Upper lobe of left lung (tissue), 6 donors: Measurements from ENCODE around the gene SLC16A8. TPM values are rescaled to one million over a fixed set of nuclear protein-coding genes. Genes with fewer than 3 reads are reported as not detected.

Experiments
- ATAC-seq, 2 donors: fragments of 200-7000 bp; cut with Tn5 transposase; one replicate each; pipeline ENCODE4 v1.9.1; 2022; ENCODE audit warnings: mild to moderate bottlenecking in 2 of 2, moderate library complexity in 2 of 2; ENCODE audit not compliant: low FRiP score in 2 of 2
- DNase-seq, 2 donors: peaks; one replicate each; pipeline ENCODE4 v3.0.0-alpha.2; 2019 to 2020
- H3K27ac ChIP-seq, 4 donors: fragments of 200-600 bp; sonication (generic); one replicate each; pipeline ENCODE4 v1.5.1; 2016 to 2019
- H3K27me3 ChIP-seq, 4 donors: fragments of 200-600 bp; sonication (generic); one replicate each; pipeline ENCODE4 v1.5.1; 2017 to 2019
- H3K36me3 ChIP-seq, 4 donors: fragments of 200-600 bp; sonication (generic); one replicate each; pipeline ENCODE4 v1.5.1; 2016 to 2019
- H3K4me1 ChIP-seq, 4 donors: fragments of 200-600 bp; sonication (generic); one replicate each; pipeline ENCODE4 v1.5.1; 2018 to 2019
- H3K4me3 ChIP-seq, 4 donors: fragments of 200-600 bp; sonication (generic); one replicate each; pipeline ENCODE4 v1.5.1; 2017 to 2019; ENCODE audit warnings: mild to moderate bottlenecking in 2 of 4, moderate library complexity in 1 of 4
- H3K9me3 ChIP-seq, 4 donors: fragments of 200-600 bp; sonication (generic); one replicate each; pipeline ENCODE4 v1.5.1; 2018 to 2019
- EP300 ChIP-seq, 4 donors: sonication (generic); formaldehyde crosslinking; IDR thresholded peaks; one replicate each; pipeline ENCODE4 v1.5.1; 2017; ENCODE audit warnings: antibody characterized with exemption in 4 of 4, control low read depth in 2 of 4
- POLR2A ChIP-seq, 4 donors: fragments of 450-650 bp; IDR thresholded peaks; one replicate each; pipeline ENCODE4 v1.5.1; 2016 to 2017; ENCODE audit warnings: antibody characterized with exemption in 4 of 4, mild to moderate bottlenecking in 2 of 4
- POLR2AphosphoS5 ChIP-seq, 2 donors: sonication (generic); formaldehyde crosslinking; IDR thresholded peaks; one replicate each; pipeline ENCODE4 v1.5.1; 2017; ENCODE audit warnings: antibody characterized with exemption in 2 of 2
- WGBS, 2 donors: methylation state at CpG; one replicate each; pipeline ENCODE4 v1.1.5; 2017 to 2018; 5-methylcytosine and 5-hydroxymethylcytosine counted together
- total RNA-seq, 6 donors: library from RNA; depleted of rRNA in 4 of 6; stranded (reverse); fragments of >200 nt in 4 of 6; gene quantifications; one replicate each; pipeline versions ENCODE4 v1.1.0 to v1.2.1, GENCODE V29; 2016 to 2021
- TF ChIP-seq, protein P1 (sequence below), 6 experiments: fragments of 450-650 bp in 4 of 6; fragments of 200-600 bp in 2 of 6; sonication (generic) in 2 of 6; IDR thresholded peaks; one replicate each; pipeline ENCODE4 v1.5.1; 2016 to 2019; ENCODE audit warnings: antibody characterized with exemption in 6 of 6
- donor health status: DM: no; HTN: no; CAD: no; lungs with moderate emphysema.
- donor health status: DM: no; HTN: yes; CAD: no; lungs with severe emphysema.

The SLC16A8 gene
- total RNA-seq, 6 donors from 2014 or later = 0.26 to 6.3 (median 0.73) TPM; not detected in 2

DNA sequence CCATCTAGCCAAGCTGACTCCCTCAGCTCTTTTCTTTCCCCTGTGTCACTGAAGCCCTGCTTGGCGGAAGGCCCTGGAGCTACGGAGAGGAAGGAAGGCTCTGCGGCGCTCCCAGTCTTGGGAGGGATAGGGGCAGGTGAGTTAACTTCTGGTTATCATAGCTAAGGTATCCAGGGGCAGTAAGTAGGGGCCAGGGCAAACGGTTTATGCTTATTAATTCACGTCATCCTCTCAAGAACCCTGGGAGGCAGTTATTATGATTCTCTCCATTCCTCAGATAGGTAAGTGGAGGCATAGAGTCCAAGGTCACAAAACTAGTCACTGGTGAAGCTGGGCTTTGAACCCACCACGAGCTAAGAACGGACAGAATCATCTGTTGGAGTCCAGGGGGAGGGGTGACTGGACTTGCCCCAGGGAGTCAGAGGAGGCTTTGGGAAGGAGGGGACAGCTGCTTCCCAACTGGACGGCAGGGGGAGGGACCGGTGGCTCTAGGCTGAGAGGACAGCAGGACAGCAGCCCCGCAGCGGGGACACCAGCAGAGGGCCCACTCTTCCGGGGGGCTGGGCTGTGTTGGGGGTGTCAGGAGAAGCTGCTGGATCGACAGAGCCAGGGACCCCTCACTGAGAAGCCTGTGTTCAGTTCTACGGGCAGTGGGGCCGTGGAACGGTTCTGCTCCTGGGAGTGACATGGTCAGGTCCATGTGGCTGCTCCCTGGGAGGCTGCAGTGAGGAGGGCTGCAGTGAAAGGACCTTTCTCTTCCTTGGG lies 23.0 kb upstream of the SLC16A8 start:
- TF ChIP-seq, protein P1, sequence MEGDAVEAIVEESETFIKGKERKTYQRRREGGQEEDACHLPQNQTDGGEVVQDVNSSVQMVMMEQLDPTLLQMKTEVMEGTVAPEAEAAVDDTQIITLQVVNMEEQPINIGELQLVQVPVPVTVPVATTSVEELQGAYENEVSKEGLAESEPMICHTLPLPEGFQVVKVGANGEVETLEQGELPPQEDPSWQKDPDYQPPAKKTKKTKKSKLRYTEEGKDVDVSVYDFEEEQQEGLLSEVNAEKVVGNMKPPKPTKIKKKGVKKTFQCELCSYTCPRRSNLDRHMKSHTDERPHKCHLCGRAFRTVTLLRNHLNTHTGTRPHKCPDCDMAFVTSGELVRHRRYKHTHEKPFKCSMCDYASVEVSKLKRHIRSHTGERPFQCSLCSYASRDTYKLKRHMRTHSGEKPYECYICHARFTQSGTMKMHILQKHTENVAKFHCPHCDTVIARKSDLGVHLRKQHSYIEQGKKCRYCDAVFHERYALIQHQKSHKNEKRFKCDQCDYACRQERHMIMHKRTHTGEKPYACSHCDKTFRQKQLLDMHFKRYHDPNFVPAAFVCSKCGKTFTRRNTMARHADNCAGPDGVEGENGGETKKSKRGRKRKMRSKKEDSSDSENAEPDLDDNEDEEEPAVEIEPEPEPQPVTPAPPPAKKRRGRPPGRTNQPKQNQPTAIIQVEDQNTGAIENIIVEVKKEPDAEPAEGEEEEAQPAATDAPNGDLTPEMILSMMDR (IDR thresholded peaks at IDR 0.05) = no peak
- ATAC-seq = no peak
- 85 to 87% methylated on average over 11 to 17 of the region's 17 CpGs for WGBS, 2 donors
- no peak overlapping the region for H3K4me3 ChIP-seq
- no peak overlapping the region for H3K27ac ChIP-seq
- H3K36me3 ChIP-seq = no peaks in the 10 kb centered on the region
- H3K9me3 ChIP-seq = no peaks in the 10 kb centered on the region
- peak in 1 of 2 donors; percentile 45 for DNase-seq
- no peaks in the 10 kb centered on the region for H3K4me1 ChIP-seq
- H3K27me3 ChIP-seq = no peaks in the 10 kb centered on the region

DNA sequence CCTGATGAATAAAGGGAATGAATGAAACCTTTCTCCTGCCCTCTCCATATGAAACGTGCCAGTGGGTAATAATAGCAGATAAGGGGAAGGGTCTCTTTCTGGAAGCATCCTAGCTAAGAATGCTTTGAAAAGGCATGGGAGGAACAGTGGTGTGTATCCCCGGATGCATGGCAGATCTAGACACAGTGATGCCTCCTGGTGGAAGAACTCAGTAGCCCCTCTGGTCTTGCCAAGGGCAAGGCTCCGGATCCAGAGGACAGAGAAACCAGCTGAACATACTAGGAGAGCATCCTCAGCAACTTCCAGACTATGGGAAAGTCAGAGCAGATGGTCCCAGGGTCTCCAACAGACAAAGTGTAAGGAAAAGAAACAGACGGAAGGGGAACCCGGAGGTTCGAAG lies 20.1 kb upstream of the SLC16A8 start:
- Histone ChIP-seq H3K9me3 (no peaks in the 10 kb centered on the region), H3K36me3 (no peaks in the 10 kb centered on the region), H3K27me3 (no peaks in the 10 kb centered on the region), H3K4me3 (no peak overlapping the region), H3K4me1 (no peaks in the 10 kb centered on the region), H3K27ac (no peak overlapping the region)
- TF ChIP-seq, protein P1 (IDR thresholded peaks at IDR 0.05) = peak in 2 of 6 experiments; percentile 28 to 36
- TF ChIP-seq EP300 (IDR thresholded peaks at IDR 0.05) = no peak
- no peak for TF ChIP-seq POLR2AphosphoS5 (IDR thresholded peaks at IDR 0.05)
- WGBS, 2 donors = 81 to 83% methylated on average over 6 of the region's 6 CpGs
- no peak for DNase-seq
- no peak for ATAC-seq

DNA sequence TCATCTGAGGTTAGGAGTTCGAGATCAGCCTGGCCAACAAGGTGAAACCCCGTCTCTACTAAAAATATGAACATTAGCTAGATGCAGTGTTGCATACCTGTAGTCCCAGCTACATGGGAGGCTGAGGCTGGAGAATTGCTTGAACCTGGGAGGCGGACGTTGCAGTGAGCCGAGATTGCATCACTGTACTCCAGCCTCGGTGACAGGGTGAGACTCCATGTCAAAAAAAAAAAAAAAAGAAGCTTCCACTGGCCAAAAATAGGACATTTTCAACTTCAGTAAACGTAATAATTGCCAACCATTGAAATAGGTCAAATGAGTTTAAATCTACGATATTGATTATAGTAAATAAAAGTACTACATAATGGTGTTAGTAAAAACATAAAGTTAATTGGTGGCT lies 19.7 kb upstream of the SLC16A8 start:
- ATAC-seq (no peak), DNase-seq (no peak)
- Histone ChIP-seq H3K27me3 (no peaks in the 10 kb centered on the region), H3K27ac (no peak overlapping the region), H3K4me1 (peaks cover 0 to 1% (median under 1%) of the 10 kb centered on the region in 4 donors), H3K4me3 (no peak overlapping the region), H3K36me3 (no peaks in the 10 kb centered on the region), H3K9me3 (no peaks in the 10 kb centered on the region)
- WGBS, 2 donors = 74 to 77% methylated on average over 8 of the region's 8 CpGs
- TF ChIP-seq, protein P1 (IDR thresholded peaks at IDR 0.05) = no peak
- TF ChIP-seq POLR2AphosphoS5 (IDR thresholded peaks at IDR 0.05) (no peak), POLR2A (IDR thresholded peaks at IDR 0.05) (no peak), EP300 (IDR thresholded peaks at IDR 0.05) (no peak)

DNA sequence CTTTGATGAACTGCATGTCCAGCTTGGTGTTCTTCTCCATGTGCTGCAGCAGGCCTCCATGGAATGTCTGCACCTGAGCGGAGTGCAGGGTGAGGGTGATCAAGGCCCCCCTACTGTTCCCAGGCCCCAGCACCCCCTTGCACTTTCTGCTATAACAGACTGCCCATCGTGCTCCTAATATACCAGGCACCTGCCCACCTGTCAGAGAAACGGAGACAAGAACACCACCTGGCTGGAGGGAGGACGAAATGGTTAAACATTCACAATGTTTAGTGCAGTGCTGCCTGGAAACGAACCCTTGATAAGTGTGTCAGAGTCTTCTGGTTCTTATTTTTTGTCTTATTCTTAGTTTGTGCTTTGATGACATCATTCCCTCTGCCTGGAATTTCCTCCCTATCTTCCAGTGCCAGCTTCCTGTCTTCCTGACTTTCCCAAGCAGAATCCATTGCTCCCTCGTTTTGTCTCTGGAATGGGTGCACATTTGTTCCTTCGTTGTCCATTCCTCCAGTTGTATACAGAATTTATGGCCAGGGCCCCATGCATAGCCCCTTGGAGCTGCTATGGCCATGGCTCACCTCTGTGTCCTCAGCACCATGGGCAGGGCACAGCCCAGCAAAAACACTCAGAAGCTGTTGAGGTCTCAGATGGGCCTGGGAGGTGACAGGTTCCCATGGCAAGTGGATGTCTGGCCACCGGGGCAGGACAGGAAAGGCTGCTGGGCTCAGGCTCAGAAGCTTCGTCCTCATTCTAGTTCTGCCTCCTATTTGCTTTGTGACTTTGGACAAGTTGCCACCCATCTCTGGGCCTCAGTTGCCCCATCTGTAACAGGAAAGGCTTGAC lies 14.6 kb upstream of the SLC16A8 start:
- no peak for DNase-seq
- ATAC-seq = peak in 1 of 2 donors; percentile 49
- 49 to 63% methylated on average over 6 to 9 of the region's 9 CpGs for WGBS, 2 donors
- H3K4me3 ChIP-seq = no peak overlapping the region
- H3K4me1 ChIP-seq = peaks cover 4 to 10% (median 7%) of the 10 kb centered on the region in 4 donors
- H3K27me3 ChIP-seq = no peaks in the 10 kb centered on the region
- no peak for TF ChIP-seq POLR2A (IDR thresholded peaks at IDR 0.05)
- no peak for TF ChIP-seq POLR2AphosphoS5 (IDR thresholded peaks at IDR 0.05)
- TF ChIP-seq, protein P1 (IDR thresholded peaks at IDR 0.05) = no peak
- TF ChIP-seq EP300 (IDR thresholded peaks at IDR 0.05) = no peak
- no peak overlapping the region for H3K27ac ChIP-seq
- no peaks in the 10 kb centered on the region for H3K9me3 ChIP-seq
- no peaks in the 10 kb centered on the region for H3K36me3 ChIP-seq
